ENCODE results near the gene POLR1F.

POLR1F gene

DNA sequence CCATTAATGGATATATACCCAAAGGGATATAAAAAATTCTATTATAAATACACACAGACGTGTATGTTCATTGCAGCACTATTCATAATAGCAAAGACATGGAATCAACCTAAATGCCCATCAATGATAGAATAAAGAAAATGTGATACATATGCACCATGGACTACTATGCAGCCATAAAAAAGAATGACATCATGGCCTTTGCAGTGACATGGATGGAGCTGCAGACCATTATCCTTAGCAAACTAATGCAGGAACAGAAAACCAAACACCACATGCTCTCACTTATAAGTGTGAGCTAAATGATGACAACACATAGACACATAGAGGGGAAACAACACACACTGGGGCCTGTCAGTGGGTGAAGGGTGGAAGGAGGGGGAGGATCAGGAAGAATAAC is 33.0 kb downstream of the POLR1F start:
- DNase-seq (ENCODE audit: low read depth in 2 of 2), result no peak

DNA sequence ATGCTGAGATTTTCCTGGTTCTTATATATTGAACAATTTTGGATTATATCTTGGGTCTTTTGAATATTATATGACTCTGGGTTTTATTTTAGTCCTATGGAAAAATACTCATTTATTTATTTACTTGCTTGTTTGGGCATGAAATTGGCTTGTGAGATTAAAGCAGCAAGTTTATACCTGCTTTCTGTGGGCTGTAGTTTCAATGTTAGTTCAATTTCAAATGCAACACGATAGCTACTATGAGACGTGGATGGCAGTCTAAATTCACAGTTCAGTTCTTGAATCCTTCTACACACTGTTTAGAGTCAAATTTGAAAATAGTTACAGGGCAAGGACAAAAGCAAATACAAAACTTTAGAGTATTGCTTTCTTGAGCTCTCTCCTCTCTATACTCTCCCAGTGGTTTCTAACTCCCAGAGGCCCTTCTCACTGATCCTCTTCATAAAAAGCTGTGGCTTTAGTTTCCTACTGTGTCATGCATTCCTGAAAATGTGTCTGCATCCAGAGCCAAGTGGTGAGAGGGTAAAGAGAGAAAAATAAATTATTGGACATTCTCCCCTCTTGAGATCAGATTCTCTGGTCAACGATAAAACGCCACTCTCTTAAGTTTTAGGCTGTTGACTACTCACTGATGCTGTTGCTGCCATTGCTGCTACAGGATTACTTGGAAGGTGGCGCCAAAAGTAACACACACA is 34.4 kb downstream of the POLR1F start:
- no peak for DNase-seq (ENCODE audit: low read depth in 2 of 2)

DNA sequence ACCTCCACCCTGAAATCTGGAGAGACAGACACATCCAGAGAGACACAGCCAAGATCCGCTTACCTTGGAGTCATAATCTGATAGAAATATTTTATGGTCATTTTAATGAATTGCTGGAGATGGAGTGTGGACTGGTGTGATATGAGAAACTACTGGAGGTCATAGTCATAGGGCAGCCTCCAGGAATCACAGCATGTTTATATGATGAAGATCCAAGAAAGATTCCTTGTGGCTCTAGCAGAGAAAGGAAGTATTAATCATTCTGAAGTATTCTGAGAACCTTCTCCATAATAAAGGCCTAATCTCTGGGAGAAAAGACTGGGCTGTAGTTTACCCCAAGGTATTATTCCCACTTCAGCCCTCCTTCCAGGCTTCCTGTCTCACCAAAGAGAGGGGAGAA is 38.0 kb downstream of the POLR1F start:
- no peak for DNase-seq (ENCODE audit: low read depth in 2 of 2)

- DNase-seq (ENCODE audit: low read depth in 2 of 2), result no peak
Measured at GRCh38 chr7:19665399-19666008, 43.3 kb downstream of the POLR1F start.

- no peak for DNase-seq (ENCODE audit: low read depth in 2 of 2)
Measured at GRCh38 chr7:19663816-19664462, 44.9 kb downstream of the POLR1F start.

GRCh38 chr7:19648791-19649190 is 60.0 kb downstream of the POLR1F start:
- DNase-seq (ENCODE audit: low read depth in 2 of 2), result no peak
